ENCODE measurements around the gene FRMD6. TPM values are rescaled to one million over a fixed set of nuclear protein-coding genes. Genes with fewer than 3 reads are reported as not detected.

The FRMD6 gene
- total RNA-seq, 1 experiment from 2014 or later, result 9.6 TPM

- no peak overlapping the region for H3K56ac ChIP-seq (ENCODE audit: insufficient read length, low read depth, low read length)
- H2BK120ac ChIP-seq (ENCODE audit: low read depth, low read length, poor library complexity, severe bottlenecking), result no peak overlapping the region
- Mint-ChIP-seq H3K36me3 (ENCODE audit: insufficient read depth in 1 of 3, low read depth in 3 of 3) (no peaks in the 10 kb centered on the region), H3K4me1 (peaks cover 0 to 4% of the 10 kb centered on the region in 2 experiments; a peak in 3 of 4 replicates), H3K9me3 (no peaks in the 10 kb centered on the region; a peak in 1 of 5 replicates), H3K4me3 (no peak overlapping the region), H3K27ac (no peak overlapping the region), H3K27me3 (ENCODE audit: low read depth) (no peaks in the 10 kb centered on the region)
- no peak overlapping the region for H3K4me2 ChIP-seq (ENCODE audit: insufficient read depth, insufficient read length, low read length)
- no peaks in the 10 kb centered on the region for H3K23me2 ChIP-seq (ENCODE audit: insufficient read length, low read depth, low read length, poor library complexity, severe bottlenecking)
- no peaks in the 10 kb centered on the region for H3K27me3 ChIP-seq (ENCODE audit: insufficient read depth, low read length)
- no peak overlapping the region for H3K9ac ChIP-seq (ENCODE audit: extremely low read depth, insufficient read length, low read length)
- H3K9me3 ChIP-seq (ENCODE audit: control insufficient read depth, low read depth, low read length), result no peaks in the 10 kb centered on the region
- no peak overlapping the region for H3K23ac ChIP-seq (ENCODE audit: insufficient read length, low read depth, low read length)
- no peak overlapping the region for H3T11ph ChIP-seq (ENCODE audit: low read length)
- H3K14ac ChIP-seq (ENCODE audit: insufficient read depth, low read length), result no peak overlapping the region
- no peaks in the 10 kb centered on the region for H3K79me1 ChIP-seq (ENCODE audit: insufficient read depth, low read depth, low read length, poor library complexity, severe bottlenecking)
- no CpG with 5 or more reads among the region's 23 CpGs for WGBS (ENCODE audit: extremely low coverage, insufficient read length, low lambda C conversion rate)
- no peak overlapping the region for H2AFZ ChIP-seq (ENCODE audit: low read length)
- no peak for TF ChIP-seq CTCF (conservative IDR thresholded peaks at IDR 0.05)
- H2BK12ac ChIP-seq (ENCODE audit: insufficient read length, low read depth, low read length), result no peak overlapping the region
- no peak overlapping the region for H2BK20ac ChIP-seq (ENCODE audit: low read depth, low read length, poor library complexity, severe bottlenecking)
- no peak overlapping the region for H3K4ac ChIP-seq (ENCODE audit: low read depth, low read length)
- H4K20me1 ChIP-seq (ENCODE audit: control insufficient read depth, insufficient read depth, insufficient read length), result no peaks in the 10 kb centered on the region
- H2BK5ac ChIP-seq (ENCODE audit: insufficient read length, low read length), result no peak overlapping the region
- no peak overlapping the region for H3K27ac ChIP-seq (ENCODE audit: insufficient read length, low read depth, low read length)
- no peak overlapping the region for H2AK5ac ChIP-seq (ENCODE audit: insufficient read length, low read length)
- no peak overlapping the region for H4K8ac ChIP-seq (replicated peaks; ENCODE audit: insufficient read length, low read depth, low read length)
- H2BK15ac ChIP-seq (ENCODE audit: low read depth, low read length), result no peak overlapping the region
- no peak overlapping the region for H4K91ac ChIP-seq (ENCODE audit: insufficient read length, low read depth, low read length)
- DNase-seq, result no peak
- no peak overlapping the region for H4K5ac ChIP-seq (ENCODE audit: insufficient read length, low read depth, low read length)
- no peaks in the 10 kb centered on the region for H3K4me1 ChIP-seq (ENCODE audit: insufficient read depth, low read length)
- no peak overlapping the region for H3K18ac ChIP-seq (ENCODE audit: insufficient read length, low read depth, low read length)
- no peaks in the 10 kb centered on the region for H3K79me2 ChIP-seq (ENCODE audit: insufficient read depth, low read length)
Measured at GRCh38 chr14:51743588-51744000, 91.9 kb downstream of the FRMD6 start.

Measured in H9 (cell line).